Astrocyte of the spinal cord (primary cell): ENCODE data around the gene CASK.

Source experiments
- DNase-seq: peaks from one replicate; pipeline ENCODE4 v3.0.0; 2011; ENCODE audit warnings: low read depth, low spot score
- H3K4me3 ChIP-seq: 2 replicates; pipeline ENCODE4 v1.5.1; 2011; ENCODE audit warnings: low read depth, mild to moderate bottlenecking, low read length, moderate library complexity
- in situ Hi-C: cut with HindIII; loops from 2 replicates; pipeline ENCODE4 v1.10.0; 2017; ENCODE audit warnings: low sequenced_read_pairs
- TF ChIP-seq, protein P1 (sequence below): IDR thresholded peaks from 2 replicates; pipeline ENCODE4 v1.5.1; 2012; ENCODE audit warnings: low read depth, mild to moderate bottlenecking, low read length, inconsistent platforms

The CASK gene

DNA sequence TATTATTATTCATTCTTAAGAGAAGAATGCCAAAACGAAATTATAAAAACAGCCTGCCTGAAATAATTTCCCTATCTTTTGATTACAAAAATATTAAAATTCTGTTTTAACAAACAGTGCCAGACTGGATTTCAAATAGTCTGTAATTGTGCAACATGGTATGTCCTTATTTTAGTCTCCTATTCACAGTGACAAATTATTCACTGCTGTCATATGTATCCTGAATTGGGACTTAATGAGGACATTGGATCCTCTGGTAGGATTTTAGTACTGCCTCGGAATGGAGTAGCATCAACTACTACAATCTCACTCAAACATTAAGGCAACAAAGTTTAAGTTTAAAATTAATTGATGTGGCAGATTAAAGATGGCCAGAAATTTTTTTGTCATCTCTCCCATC is 97.6 kb downstream of the CASK start:
- H3K4me3 ChIP-seq: no peak overlapping the region
- in situ Hi-C loops: no loop called here
- TF ChIP-seq, protein P1, sequence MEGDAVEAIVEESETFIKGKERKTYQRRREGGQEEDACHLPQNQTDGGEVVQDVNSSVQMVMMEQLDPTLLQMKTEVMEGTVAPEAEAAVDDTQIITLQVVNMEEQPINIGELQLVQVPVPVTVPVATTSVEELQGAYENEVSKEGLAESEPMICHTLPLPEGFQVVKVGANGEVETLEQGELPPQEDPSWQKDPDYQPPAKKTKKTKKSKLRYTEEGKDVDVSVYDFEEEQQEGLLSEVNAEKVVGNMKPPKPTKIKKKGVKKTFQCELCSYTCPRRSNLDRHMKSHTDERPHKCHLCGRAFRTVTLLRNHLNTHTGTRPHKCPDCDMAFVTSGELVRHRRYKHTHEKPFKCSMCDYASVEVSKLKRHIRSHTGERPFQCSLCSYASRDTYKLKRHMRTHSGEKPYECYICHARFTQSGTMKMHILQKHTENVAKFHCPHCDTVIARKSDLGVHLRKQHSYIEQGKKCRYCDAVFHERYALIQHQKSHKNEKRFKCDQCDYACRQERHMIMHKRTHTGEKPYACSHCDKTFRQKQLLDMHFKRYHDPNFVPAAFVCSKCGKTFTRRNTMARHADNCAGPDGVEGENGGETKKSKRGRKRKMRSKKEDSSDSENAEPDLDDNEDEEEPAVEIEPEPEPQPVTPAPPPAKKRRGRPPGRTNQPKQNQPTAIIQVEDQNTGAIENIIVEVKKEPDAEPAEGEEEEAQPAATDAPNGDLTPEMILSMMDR: no peak
- no peak for DNase-seq

DNA sequence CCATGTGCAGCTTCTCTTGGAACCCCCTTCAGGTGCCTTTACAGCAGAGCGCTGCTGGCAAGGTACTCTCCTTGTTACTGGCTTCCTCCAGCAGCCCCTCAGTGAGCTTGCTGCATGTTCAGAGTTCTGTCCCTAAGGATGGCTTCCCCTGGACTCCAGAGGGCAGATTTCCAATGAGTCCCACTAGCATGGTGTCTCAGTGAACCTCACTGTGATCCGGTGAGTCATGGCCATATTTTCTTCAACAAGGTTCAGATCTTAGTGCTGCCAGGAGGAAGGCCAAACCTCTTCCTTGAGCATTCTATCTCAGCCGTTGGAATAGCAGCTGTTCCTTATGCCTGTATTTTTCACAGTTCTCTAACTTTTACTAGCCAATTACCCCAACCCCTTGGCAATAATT is 98.8 kb downstream of the CASK start:
- TF ChIP-seq, protein P1: no peak
- peak; percentile 55 for DNase-seq
- in situ Hi-C loops: no loop called here
- no peak overlapping the region for H3K4me3 ChIP-seq

DNA sequence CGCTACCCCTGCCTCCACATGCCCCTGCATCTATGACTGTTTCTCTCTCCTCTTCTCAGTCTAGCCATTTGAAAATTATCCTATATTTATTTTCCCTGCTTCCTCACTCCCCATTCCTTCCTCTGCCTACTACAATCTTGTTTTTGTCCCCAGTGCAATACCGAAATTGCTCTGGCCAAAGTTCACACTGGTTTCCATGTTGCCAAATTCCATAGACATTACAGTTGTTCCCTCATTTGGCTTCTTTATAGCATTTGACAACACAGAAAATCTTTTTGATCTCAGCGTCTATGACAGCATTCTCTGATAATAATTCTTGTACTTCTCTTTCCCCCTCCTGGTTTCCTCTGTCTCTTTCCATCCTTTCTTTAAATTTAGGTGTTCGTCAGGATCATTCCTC is 100.0 kb downstream of the CASK start:
- in situ Hi-C loops: no loop called here
- TF ChIP-seq, protein P1: no peak
- no peak overlapping the region for H3K4me3 ChIP-seq
- DNase-seq: no peak

DNA sequence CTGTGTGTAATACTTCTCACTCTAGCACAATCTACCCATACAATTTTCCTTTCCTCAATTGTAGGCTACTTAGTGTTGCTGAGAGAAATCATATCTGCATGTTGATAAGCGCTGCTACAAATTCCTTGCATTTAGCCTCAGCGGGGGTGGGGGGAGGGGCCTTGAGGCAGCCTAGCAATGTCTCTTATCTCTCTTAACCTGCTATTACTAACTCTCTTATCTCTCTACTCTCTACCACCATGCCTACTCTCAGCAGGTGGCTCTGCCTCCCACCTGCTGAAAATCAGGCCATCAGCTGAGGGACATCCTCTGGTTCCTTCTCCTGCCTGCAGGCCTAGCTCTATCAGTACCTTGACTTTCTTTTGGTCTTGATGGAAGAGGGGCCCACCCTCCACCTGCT is 100.5 kb downstream of the CASK start:
- in situ Hi-C loops: no loop called here
- no peak overlapping the region for H3K4me3 ChIP-seq
- TF ChIP-seq, protein P1: no peak
- no peak for DNase-seq

DNA sequence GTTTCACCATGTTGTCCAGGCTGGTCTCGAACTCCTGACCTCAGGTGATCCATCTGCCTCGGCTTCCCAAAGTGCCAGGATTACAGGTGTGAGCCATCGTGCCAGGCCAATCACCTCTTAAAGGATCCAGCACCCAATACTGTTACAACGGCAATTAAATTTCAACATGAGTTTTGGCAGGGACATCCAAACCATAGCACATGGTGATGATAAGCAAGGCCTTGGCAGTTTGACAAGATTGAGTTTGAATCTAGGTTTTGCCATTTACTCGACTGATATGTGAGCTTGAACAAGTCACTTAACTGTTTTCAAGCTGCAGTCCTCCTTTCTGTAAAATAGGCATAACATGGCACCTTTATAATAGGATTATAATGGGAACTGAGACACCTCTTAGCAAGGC is 115.3 kb downstream of the CASK start:
- TF ChIP-seq, protein P1: no peak
- H3K4me3 ChIP-seq: no peak overlapping the region

DNA sequence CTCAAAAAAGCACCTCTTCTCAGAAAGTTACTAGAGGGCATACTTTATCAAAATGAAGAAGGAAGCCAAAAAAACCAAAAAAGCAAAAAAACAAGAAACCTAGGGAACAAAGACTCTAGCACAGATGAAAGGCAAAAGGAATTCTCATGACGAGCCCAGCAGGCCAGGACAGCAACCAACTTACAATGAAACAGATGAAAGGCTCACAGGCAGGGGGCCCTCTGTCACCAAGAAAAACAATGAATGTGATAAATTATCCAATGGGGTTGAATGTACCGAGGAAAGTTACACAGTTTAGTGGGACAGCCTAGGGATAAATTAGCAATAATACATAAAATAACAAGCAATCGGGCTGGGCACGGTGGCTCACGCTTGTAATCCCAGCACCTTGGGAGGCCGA is 120.4 kb downstream of the CASK start:
- no peak for DNase-seq
- H3K4me3 ChIP-seq: no peak overlapping the region
- TF ChIP-seq, protein P1: no peak
- in situ Hi-C loops: no loop called here

More for the DNA sequence above, 115.3 kb downstream of the CASK start:
- in situ Hi-C loops: no loop called here
- no peak for DNase-seq

DNA sequence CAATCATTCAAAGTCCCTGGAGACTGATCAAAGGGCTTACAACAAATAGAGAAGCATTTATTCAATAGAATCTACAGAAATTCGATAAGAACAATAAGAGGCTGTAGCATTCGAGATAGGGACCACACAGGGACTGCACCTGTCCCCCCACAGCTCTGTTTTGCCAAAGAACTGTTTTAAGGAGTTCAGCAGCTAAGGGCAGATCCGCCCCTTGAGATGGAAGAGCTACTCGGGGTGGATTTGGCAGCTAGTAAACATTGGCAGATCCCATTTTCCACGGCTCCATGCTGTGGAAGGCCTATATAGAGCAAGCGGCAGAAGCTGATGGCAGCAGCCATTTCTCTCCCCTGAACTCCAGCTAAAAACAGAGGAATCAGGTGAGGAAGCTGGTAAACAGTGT is 123.7 kb downstream of the CASK start:
- no peak for DNase-seq
- in situ Hi-C loops: no loop called here
- H3K4me3 ChIP-seq: no peak overlapping the region
- TF ChIP-seq, protein P1: no peak
